Retina (tissue), 1 donor: ENCODE measurements around the gene DGUOK.
A peak's percentile ranks its signal among the peaks of the same experiment; 100 is the strongest.
"Not testable (repeated sequence)": the region's sequence is repeated elsewhere in the genome, so short reads cannot be mapped to it uniquely, and the experiment has no call there.

Experiments
- DNase-seq: peaks from one replicate; pipeline ENCODE4 v3.0.0-alpha.2; 2016

The DGUOK gene

DNA sequence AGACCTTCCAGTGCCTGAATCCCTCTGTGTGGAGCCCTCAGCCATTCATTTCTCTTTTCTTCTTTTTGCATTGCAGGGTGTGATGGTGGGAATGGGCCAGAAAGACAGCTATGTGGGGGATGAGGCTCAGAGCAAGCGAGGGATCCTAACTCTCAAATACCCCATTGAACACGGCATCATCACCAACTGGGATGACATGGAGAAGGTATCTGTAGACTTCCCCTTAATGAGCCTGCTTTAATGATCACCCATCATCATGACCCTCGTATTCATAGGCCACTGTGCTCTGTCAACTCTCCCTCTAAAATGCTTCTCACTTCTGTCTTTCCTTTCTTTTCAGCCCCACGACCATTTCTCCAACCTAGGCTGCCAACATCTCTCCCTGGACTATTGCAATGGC, 24.4 kb upstream of the DGUOK start:
- no peak for DNase-seq

DNA sequence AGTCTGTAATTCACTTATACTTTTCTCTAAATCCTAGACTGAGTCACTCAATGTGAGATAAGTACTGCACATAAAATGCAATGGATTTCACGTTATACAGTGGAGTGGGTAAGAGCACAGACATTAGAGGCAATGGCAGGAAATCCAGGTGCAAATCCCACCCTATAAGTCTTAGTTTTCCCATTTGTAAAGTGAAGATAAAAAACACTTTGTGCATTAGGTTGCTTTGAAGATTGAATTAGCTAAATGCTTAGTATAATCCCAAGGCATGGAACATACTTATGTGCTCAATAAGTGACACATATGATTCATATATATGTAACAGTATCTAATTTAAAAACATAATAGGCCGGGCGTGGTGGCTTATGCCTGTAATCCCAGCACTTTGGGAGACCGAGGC, 23.4 kb upstream of the DGUOK start:
- no peak for DNase-seq

DNA sequence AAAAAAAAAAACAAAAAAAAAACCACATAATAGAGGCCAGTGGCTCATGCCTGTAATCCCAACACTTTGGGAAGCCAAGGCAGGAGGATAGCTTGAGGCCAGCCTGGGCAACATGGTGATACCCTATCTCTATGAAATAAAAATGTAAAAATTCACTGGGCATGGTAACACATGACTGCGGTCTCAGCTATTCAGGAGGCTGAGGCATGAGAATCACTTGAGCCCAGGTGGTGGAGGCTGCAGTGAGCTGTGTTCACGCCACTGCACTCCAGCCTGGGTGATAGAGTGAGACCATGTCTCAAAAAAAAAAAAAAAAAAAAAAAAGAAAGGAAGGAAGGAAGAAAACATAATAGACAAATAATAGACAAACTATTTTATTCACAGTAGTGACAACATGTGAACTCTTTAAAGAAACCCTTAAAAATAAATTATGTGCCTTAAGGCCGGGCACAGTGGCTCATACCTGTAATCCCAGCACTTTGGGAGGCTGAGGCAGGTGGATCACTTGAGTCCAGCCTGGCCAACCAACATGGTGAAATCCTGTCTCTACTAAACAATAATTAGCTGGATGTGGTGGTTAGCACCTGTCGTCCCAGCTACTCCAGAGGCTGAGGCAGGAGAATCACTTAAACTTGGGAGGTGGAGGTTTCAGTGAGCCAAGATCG, 22.6 kb upstream of the DGUOK start:
- not testable (repeated sequence) for DNase-seq

DNA sequence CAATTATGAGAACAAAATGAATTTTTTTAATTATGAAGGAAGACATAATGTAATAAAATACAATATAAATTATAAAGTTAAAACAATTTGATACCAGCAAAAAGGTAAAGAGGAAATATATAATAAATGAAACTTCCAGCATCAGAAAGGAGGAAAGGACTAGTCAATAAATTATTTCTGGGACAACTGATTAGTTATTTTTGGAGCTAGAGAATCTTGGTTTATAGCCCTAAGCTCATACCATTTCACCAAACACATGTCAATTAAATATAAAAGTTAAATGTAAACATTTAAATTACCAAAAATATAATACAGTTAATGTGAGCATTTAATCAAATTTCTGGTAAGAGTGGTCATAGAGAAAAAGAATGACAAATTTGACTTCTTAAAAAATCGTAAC, 21.7 kb upstream of the DGUOK start:
- no peak for DNase-seq

DNA sequence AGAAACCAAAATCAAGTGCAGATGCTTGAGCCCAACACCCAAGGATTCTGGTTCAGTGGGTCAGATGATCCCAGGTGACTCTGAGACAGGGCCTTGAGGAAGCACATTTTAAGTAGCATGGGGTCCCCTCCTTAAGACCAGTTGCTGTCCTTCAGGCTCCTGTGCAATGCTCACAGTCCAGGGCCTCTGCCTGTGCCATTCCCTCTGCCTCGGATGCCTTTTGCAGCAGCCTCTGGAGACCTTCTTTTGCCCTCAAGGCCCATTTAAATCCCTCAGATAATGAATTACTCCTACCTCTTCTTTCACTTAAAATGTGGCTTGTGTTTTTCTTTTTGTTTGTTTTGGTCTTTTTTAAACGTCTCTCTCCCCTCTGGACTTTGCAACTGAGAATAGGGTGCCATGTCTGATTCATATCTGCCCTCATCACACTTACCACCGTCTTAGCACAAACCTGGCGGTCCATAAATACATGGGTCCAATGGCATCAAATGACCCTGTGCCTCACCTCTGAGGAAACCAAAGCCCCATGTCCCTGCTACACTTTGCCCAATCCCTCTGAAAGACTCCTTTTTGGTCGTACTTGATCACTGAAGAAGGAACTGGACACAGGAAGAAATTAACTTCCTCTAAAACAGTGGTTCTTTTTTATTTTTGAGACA, 19.7 kb upstream of the DGUOK start:
- no peak for DNase-seq

DNA sequence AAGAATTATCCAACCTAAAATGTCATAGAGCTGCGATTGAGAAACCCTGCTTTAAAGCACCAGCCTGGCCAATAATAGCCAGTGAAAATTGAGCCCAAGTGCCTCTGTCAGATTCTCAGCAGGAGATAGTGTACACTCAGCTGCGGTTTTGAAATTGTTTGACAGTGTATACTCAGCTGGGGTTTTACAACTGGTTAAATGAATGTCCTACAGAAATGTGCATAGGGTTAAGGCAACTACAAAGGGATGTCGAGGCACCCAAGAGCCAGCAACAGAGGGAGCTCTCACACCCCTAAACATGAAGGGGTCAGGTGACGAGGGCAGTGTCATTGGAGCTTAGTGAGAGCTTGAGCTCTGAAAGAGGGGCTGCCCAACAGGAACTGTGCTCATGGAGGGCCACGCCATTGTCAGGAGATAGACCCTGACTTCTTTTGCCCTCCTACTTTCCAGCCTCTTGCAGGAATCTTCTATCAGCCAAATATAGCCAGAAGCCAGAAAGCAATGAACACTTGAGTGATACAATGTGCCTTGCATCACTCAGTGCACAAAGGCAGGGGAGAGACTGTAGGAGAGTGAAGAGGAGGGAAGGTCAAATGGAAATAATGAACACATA, 18.7 kb upstream of the DGUOK start:
- DNase-seq: no peak

DNA sequence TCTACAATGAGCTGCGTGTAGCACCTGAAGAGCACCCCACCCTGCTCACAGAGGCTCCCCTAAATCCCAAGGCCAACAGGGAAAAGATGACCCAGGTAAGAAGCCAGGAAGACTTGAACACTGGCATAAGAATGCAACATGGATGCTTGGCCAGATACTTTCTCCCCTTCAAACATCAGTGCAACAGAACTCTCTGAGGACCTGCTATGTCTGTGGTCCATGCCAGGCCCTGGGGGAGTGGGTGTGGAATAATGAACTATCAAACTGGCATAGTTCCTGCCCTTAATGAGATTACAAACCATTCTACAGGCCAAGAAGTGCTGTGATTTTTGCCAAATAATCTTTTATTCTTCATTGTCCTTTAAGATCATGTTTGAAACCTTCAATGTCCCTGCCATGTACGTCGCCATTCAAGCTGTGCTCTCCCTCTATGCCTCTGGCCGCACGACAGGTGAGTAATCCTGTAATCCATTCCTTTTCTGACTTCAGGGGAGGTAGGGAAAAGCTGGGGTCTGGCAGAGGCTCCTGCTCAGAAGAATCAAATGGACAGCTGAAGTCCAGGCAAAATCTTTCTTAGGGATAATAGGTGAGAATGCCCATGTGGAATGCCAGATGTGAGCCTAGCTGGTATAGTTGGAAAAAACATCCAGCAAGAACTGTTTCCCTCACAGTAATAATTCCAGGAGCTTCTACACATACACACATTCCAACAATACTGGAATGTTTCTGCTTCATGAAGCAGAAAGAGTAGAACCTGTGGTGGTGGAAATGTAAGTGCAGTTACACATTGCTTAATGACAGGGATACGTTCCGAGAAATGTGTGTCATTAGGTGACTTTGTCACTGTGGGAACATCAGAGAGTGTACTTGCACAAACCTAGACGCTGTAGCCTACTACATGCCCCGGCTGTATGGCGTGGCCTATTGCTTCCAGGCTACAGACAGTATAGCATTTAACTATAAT, 17.7 kb upstream of the DGUOK start:
- DNase-seq: no peak

DNA sequence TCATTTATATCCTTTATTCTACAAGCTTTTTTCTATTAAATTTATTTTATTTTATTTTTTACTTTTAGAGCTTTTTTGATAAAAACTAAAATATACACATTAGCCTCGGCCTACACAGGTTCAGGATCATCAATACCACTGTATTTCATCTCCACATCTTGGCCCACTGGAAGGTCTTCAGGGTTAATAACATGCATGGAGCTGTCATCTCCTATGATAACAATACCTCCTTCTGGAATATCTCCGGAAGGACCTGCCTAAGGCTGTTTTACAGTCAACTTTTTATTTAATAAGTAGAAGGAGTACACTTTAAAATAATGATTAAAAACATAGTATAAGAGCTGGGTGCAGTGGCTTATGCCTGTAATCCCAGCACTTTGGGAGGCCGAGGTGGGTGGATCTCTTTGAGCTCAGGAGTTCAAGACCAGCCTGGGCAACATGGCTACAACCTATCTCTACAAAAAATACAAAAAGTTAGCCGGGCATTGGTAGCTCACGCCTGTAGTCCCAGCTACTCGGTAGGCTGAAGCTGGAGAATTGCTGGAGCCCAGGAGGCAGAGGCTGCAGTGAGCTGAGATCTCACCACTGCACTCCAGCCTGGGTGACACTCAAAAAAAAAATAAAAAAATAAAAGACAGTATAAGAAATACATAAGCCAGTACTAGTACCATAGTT, 15.7 kb upstream of the DGUOK start:
- DNase-seq: no peak

DNA sequence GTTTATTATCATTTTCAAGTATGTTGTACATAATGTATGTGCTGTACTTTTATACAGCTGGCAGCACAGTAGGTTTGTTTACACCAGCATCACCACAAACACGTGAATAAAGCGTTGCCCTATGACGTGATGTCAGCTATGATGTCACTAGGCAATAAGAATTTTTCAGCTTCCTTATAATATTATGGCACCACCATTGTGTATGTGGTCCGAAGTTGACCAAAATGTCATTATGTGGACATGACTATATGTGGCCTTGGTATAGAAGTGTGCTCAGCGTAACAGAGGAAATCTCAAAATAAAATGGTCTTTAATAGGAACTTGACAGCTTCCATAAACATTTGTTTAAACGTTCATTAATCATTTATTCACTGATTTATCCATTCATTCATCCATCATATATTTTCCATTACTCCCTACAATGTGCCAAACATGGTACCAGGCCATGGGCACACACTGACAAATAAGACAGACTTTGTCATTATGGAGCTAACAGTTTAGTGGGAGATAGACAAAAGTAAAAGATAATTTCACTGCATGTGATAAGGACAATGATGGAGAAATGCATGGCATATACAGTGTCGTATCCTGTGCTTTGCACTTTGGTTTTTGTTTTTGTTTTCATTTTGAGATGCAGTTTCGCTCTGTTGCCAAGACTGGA, 15.0 kb upstream of the DGUOK start:
- DNase-seq: no peak

DNA sequence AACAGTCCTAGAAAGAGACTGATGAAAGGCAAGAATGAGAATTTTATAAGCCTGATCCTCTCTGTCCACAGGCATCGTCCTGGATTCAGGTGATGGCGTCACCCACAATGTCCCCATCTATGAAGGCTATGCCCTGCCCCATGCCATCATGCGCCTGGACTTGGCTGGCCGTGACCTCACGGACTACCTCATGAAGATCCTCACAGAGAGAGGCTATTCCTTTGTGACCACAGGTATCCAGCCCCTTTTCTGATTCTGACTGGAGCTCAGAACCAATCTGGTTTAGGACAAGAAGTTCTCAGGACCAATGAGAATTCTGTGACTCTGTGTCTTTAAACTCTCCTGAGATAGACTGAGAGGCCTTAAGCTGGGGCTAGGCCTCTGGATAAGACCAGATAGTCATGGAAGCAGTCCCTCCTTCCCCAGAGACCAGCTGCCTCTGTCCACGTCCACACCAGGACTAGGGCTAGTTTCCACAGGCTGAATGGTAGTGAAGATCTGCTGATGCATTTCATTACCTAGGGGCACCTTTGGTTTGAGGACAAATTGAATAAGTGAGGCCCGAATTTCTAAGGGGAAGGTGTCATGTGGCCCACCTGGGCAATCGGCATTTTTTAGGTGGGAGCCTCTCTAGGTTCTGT, 13.1 kb upstream of the DGUOK start:
- DNase-seq: no peak

DNA sequence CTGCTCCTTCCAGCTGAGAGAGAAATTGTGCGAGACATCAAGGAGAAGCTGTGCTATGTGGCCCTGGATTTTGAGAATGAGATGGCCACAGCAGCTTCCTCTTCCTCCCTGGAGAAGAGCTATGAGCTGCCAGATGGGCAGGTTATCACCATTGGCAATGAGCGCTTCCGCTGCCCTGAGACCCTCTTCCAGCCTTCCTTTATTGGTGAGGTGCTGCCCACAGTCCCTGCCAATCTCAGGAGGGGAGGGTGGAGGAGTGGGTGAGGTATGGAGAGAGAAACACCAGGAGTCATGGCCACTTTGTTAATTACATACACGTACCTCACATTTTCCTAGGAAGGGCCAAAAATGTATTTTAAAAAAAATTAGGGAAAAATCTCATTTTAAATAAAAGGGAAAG, 12.0 kb upstream of the DGUOK start:
- no peak for DNase-seq

DNA sequence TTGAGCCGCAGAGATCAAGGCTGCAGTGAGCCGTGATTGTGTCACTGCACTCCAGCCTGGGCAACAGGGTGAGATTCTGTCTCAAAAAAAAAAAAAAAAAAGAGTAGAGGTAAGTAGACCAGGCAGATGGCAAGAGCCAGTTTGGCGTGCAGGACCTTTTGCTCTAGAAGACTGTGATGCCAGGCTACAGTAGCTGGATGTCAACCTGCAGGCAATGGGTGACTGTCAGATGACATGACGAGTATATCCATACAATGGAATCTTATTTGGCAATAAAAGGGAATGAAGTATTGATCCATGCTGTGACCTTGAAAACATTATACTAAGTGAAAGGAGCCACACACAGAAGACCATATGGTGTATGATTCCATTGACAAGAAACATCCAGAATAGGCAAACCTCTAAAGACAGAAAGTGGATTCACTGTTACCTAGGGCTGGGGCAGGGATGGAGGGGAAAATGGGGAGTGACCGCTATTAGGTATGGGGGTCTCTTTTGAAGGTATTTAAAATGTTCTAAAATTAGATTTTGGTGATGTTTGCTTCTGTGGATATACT, 11.2 kb upstream of the DGUOK start:
- no peak for DNase-seq

DNA sequence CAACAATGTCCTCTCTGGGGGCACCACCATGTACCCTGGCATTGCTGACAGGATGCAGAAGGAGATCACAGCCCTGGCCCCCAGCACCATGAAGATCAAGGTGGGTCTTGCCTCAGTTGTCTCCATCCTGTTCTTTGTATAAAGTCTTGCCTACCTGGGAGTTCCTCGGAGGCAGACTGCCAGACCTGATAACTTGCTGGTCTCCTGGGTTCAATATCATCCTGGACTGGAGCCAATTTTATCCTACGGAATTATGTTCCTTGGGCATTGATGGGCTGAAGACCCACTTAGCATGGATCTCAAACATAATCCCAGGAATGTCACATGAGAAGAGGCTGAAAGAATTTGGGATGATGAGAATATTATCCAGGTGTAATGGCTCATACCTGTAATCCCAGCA, 10.0 kb upstream of the DGUOK start:
- DNase-seq: no peak

DNA sequence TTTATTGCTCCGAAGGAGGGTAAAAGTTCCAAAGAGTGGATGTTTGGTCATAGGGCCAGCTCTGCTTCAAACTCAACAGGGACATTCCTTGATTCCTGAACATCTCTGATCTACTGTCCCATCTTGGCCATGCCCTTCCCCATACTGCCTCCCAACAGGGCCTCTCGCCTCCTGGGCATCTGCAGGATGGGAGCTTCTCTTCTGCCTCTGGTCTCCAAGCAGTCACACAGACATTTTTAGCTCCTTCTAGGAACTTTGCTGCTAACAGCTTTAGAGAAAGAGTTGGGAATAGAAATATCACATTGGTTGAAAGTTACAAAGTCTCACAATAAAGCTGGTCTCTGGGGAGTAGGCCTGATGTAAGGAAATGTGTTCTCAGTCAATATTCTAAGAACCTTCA, 9.4 kb upstream of the DGUOK start:
- no peak for DNase-seq

DNA sequence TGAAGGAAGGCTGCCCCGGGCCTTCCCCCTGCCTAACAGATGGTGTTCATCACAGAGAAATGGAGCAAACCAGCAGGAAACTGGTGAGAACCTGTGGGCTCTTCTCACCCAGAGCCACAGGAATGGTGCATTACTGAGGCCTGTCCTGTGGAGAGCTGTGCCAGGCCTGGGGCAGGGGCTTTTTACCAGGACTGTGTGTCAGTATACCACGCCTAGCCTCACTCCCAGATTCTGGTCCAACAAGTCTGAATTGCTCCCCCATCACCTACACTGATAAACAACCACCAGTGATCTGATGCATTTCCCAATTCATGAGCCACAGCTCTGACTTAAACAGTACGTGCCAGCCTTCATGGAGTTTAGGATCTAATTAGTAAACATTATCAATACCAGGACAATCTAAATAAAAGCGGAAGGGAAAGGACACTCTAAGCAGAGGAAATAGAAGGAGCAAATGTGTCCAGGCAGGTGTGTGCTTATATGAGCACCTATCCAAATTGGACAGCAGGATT, 8.9 kb upstream of the DGUOK start:
- DNase-seq: no peak

DNA sequence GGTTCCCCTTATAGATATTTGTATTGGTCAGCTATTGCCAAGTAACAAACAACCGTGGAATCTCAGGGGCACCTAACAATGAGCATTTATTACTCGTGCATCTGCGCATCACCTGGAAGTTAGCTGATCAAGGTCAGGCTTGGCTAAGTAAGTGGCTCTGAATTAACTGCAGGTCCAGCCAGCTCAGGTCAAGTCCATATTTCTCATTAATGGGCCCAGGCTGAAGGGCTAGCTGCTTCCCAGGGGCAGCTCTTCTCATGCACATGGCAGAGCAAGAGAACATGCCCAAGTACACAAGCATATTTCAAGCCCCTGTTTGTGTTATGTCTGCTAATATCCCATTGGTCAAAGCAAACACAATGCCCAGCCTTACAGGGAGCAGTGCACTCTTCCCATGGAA, 7.8 kb upstream of the DGUOK start:
- no peak for DNase-seq

DNA sequence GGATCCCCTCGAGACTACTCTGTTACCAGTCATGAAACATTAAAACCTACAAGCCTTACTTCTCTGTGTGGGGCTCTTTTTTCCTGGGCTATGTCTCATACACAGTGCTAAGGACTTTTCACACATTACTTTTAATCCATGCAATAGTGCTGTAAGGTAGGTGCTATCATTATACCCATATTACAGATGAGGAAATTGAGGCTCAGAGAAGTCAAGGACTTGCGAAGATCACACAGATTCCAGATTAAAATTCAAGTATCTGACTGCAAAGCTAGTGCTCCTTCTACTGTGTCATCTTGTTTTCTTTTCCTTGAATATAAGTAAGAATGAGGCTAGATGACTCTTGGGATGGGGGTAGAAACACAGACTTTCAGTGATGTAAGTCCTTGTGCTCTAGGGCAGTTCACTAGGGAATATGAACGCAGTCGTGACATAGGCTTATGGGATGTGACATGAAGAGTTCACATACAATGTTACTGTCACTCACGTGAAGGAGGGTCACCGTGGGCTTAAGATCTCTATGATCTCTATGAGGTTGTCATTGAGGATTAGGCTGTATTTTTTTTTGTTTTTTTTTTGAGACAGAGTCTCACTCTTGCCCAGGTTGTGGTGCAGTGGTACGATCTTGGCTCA, 7.0 kb upstream of the DGUOK start:
- DNase-seq: no peak

DNA sequence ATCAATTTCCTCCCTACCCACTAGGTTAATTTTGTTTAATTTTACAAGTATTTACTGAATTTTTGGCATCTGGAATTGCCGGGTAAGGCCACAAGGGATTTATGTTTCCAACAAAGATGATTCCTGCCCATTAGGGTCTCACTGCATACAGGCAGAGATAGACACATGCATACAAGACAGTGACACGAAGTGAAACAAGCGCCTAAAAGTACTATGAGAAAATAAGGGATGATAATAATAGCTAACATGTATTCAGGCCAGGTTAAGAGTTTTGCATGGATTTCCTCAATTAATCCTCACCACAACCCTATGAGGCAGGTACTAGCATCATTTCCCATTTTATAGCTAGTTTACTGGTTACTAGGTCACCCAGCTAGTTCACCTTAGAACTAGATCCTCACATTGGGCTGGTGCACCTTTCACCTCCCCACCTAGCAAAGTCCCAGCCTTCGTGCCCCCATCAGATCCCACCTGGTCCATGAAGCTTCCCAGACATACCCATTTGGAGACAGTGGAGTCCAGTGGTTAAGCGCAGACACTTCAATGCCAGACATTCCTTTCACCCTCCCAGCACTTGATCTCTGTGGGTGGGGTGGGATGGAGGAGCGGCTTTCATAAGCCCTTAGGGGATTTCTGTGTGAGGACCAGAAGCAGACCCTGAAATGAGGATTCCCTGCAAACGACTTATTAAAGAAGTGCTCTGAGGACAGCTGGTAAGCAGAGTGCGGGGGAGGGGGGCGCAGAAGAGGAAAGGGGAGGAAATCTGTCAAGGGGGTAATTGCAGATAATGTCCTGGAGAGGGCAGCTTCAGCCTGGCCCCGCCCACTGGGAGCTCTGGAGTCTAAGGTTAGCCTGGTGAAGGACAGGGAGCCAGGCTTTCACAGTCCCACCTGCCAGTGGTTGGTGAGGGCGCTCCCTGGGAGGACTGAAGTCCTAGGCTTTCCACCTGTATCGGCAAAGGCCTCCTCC, 5.8 kb upstream of the DGUOK start:
- peak; percentile 35 for DNase-seq

DNA sequence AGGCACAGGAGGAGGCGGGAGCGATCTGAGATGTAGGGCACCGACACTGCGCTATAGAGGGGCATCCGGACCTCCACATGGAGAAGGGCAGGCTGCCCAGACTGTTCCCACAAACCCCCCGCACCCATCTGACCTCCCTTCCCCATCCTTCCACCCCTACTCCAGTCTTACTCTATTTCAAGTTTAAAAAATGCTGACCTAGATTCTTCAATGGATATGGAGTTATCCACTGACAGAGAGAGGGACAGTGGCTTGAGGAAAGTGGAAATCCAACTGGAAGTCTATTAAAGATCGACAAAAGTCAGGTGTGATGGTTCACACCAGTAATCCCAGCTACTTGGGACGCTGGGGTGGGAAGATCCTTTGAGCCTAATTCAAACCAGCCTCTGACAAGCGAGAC, 5.1 kb upstream of the DGUOK start:
- no peak for DNase-seq
